Measurements from ENCODE around the gene ETV5.

The ETV5 gene

GRCh38 chr3:186152889-186153292, 44.0 kb upstream of the ETV5 start (continued):
- TF ChIP-seq ZSCAN5A (tag by site-specific recombination; IDR thresholded peaks at IDR 0.05): no peak
- no peak for TF ChIP-seq ZSCAN16 (tag by site-specific recombination; IDR thresholded peaks at IDR 0.05)
- no peak for TF ChIP-seq ZNF19 (tag by site-specific recombination; IDR thresholded peaks at IDR 0.05; ENCODE audit: low read depth)
- TF ChIP-seq EGR2 (tag by site-specific recombination; IDR thresholded peaks at IDR 0.05; ENCODE audit: low read depth): no peak
- TF ChIP-seq ZNF558 (tag by site-specific recombination; IDR thresholded peaks at IDR 0.05): no peak

- Histone ChIP-seq H3K36me3 (ENCODE audit: control insufficient read depth in 2 of 2, insufficient read depth in 1 of 2, low read length in 2 of 2) (no peaks in the 10 kb centered on the region), H3K4me3 (ENCODE audit: low read depth, low read length) (no peak overlapping the region), H3K9me3 (ENCODE audit: control insufficient read depth, insufficient read depth, low read depth, low read length) (no peaks in the 10 kb centered on the region), H3K27ac (ENCODE audit: extremely low read depth, low read depth, low read length) (no peak overlapping the region), H3K4me1 (ENCODE audit: control insufficient read depth, insufficient read depth, low read length) (no peaks in the 10 kb centered on the region)
- ChIA-PET POLR2A (no interaction called here), CTCF (no interaction called here)
- TF ChIP-seq ZFP41 (tag by site-specific recombination; IDR thresholded peaks at IDR 0.05; ENCODE audit: borderline replicate concordance) (no peak), HOXC10 (CRISPR knock-in tag; IDR thresholded peaks at IDR 0.05) (no peak), ZNF274 (IDR thresholded peaks at IDR 0.05; ENCODE audit: low read length) (no peak), ZNF274 (tag by site-specific recombination; IDR thresholded peaks at IDR 0.05; ENCODE audit: borderline replicate concordance) (no peak), GLIS1 (tag by site-specific recombination; IDR thresholded peaks at IDR 0.05) (no peak), YY2 (tag by site-specific recombination; IDR thresholded peaks at IDR 0.05) (no peak), ZNF555 (tag by site-specific recombination; conservative IDR thresholded peaks at IDR 0.05) (no peak), ZNF324 (tag by site-specific recombination; IDR thresholded peaks at IDR 0.05) (no peak), ZNF530 (tag by site-specific recombination; IDR thresholded peaks at IDR 0.05; ENCODE audit: low read depth) (no peak), AEBP2 (tag by site-specific recombination; IDR thresholded peaks at IDR 0.05; ENCODE audit: borderline replicate concordance) (no peak), ZNF707 (tag by site-specific recombination; IDR thresholded peaks at IDR 0.05) (no peak), ZNF140 (tag by site-specific recombination; IDR thresholded peaks at IDR 0.05) (no peak), ZNF184 (tag by site-specific recombination; IDR thresholded peaks at IDR 0.05) (no peak), REPIN1 (tag by site-specific recombination; IDR thresholded peaks at IDR 0.05; ENCODE audit: low read depth) (no peak), PRDM2 (tag by site-specific recombination; IDR thresholded peaks at IDR 0.05; ENCODE audit: borderline replicate concordance) (no peak), PRDM10 (tag by site-specific recombination; IDR thresholded peaks at IDR 0.05) (no peak), ZNF426 (tag by site-specific recombination; IDR thresholded peaks at IDR 0.05) (no peak), ZNF148 (tag by site-specific recombination; IDR thresholded peaks at IDR 0.05; ENCODE audit: borderline replicate concordance) (no peak)
Measured at GRCh38 chr3:186152361-186152798, 43.5 kb upstream of the ETV5 start.
